Stomach smooth muscle (tissue), 2 donors: ENCODE data around the gene USP20.

Experiments used
- H3K27ac ChIP-seq: one replicate; pipeline ENCODE4 v1.7.0; 2013; ENCODE audit warnings: mild to moderate bottlenecking, low read length, inconsistent platforms
- H3K27me3 ChIP-seq, 2 donors: one replicate each; pipeline ENCODE4 v1.7.0; 2013; ENCODE audit warnings: low read length in 2 of 2; ENCODE audit not compliant: insufficient read depth in 2 of 2, control insufficient read depth in 1 of 2
- H3K36me3 ChIP-seq, 2 donors: one replicate each; pipeline ENCODE4 v1.7.0; 2013; ENCODE audit warnings: low read length in 2 of 2; ENCODE audit not compliant: control insufficient read depth in 2 of 2, insufficient read depth in 2 of 2
- H3K4me1 ChIP-seq: one replicate; pipeline ENCODE4 v1.7.0; 2013; ENCODE audit warnings: low read length; ENCODE audit not compliant: control insufficient read depth, insufficient read depth
- H3K4me3 ChIP-seq, 2 donors: one replicate each; pipeline ENCODE4 v1.7.0; 2013; ENCODE audit warnings: low read length in 2 of 2
- H3K9ac ChIP-seq, 2 donors: one replicate each; pipeline ENCODE4 v1.7.0; 2013; ENCODE audit warnings: low read length in 2 of 2, mild to moderate bottlenecking in 1 of 2
- H3K9me3 ChIP-seq, 2 donors: one replicate each; pipeline ENCODE4 v1.7.0; 2013; ENCODE audit warnings: low read length in 2 of 2; ENCODE audit not compliant: control insufficient read depth in 2 of 2
- donor health status: healthy.
- donor health status: Pancreatic carcinoma.

USP20 gene

GRCh38 chr9:129866394-129867135, 31.3 kb downstream of the USP20 start:
- no peaks in the 10 kb centered on the region for H3K9me3 ChIP-seq
- H3K4me1 ChIP-seq: no peaks in the 10 kb centered on the region
- H3K27me3 ChIP-seq: no peaks in the 10 kb centered on the region
- peaks cover 32 to 43% of the 10 kb centered on the region in 2 donors for H3K36me3 ChIP-seq
- H3K9ac ChIP-seq: no peak overlapping the region
- H3K27ac ChIP-seq: no peak overlapping the region
- no peak overlapping the region for H3K4me3 ChIP-seq

GRCh38 chr9:129867136-129868022, 32.1 kb downstream of the USP20 start:
- H3K9ac ChIP-seq: no peak overlapping the region
- no peaks in the 10 kb centered on the region for H3K9me3 ChIP-seq
- no peak overlapping the region for H3K4me3 ChIP-seq
- H3K36me3 ChIP-seq: peaks cover 26 to 36% of the 10 kb centered on the region in 2 donors
- no peak overlapping the region for H3K27ac ChIP-seq
- H3K27me3 ChIP-seq: no peaks in the 10 kb centered on the region
- H3K4me1 ChIP-seq: no peaks in the 10 kb centered on the region

- H3K36me3 ChIP-seq: peaks cover 26 to 31% of the 10 kb centered on the region in 2 donors
- H3K27ac ChIP-seq: no peak overlapping the region
- no peak overlapping the region for H3K9ac ChIP-seq
- H3K27me3 ChIP-seq: no peaks in the 10 kb centered on the region
- no peak overlapping the region for H3K4me3 ChIP-seq
- H3K9me3 ChIP-seq: no peaks in the 10 kb centered on the region
- H3K4me1 ChIP-seq: no peaks in the 10 kb centered on the region
These were observed 33.0 kb downstream of the USP20 start for GRCh38 chr9:129868023-129868871.

GRCh38 chr9:129868872-129869486, 33.7 kb downstream of the USP20 start:
- Histone ChIP-seq H3K9me3 (no peaks in the 10 kb centered on the region), H3K27ac (no peak overlapping the region), H3K4me1 (no peaks in the 10 kb centered on the region), H3K4me3 (no peak overlapping the region), H3K9ac (no peak overlapping the region), H3K36me3 (peaks cover 33 to 37% of the 10 kb centered on the region in 2 donors), H3K27me3 (no peaks in the 10 kb centered on the region)

- Histone ChIP-seq H3K27me3 (no peaks in the 10 kb centered on the region), H3K36me3 (peaks cover 38 to 46% of the 10 kb centered on the region in 2 donors), H3K4me1 (no peaks in the 10 kb centered on the region), H3K9me3 (no peaks in the 10 kb centered on the region), H3K27ac (no peak overlapping the region), H3K4me3 (no peak overlapping the region), H3K9ac (no peak overlapping the region)
These were observed 34.6 kb downstream of the USP20 start for GRCh38 chr9:129869585-129870501.

DNA sequence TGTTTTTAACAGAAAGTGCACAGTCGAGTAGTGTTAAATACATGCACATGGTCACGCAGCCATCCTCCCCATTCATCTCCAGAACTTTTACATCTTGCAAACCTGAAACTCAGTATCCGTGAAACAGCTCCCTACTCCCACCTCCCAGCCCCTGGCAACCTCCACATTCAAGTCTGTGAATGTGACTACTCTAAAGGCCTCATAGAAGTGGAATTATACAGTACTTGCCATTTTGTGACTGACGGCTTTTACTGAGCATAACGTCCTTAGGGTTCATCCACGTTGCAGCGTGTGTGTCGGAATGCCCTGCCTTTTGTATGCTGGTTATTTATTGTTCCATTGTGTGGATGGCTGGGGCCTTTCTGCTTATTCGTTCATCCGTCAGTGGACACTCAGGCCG, 35.8 kb downstream of the USP20 start:
- H3K27me3 ChIP-seq: no peaks in the 10 kb centered on the region
- peaks cover 42 to 50% of the 10 kb centered on the region in 2 donors for H3K36me3 ChIP-seq
- no peaks in the 10 kb centered on the region for H3K4me1 ChIP-seq
- H3K27ac ChIP-seq: no peak overlapping the region
- no peak overlapping the region for H3K9ac ChIP-seq
- no peaks in the 10 kb centered on the region for H3K9me3 ChIP-seq
- H3K4me3 ChIP-seq: no peak overlapping the region

- H3K4me3 ChIP-seq: no peak overlapping the region
- H3K27me3 ChIP-seq: no peaks in the 10 kb centered on the region
- H3K36me3 ChIP-seq: peaks cover 36 to 42% of the 10 kb centered on the region in 2 donors
- no peak overlapping the region for H3K9ac ChIP-seq
- no peak overlapping the region for H3K27ac ChIP-seq
- peaks cover 3% of the 10 kb centered on the region for H3K4me1 ChIP-seq
- no peaks in the 10 kb centered on the region for H3K9me3 ChIP-seq
These were observed 38.4 kb downstream of the USP20 start for GRCh38 chr9:129873563-129874190.

DNA sequence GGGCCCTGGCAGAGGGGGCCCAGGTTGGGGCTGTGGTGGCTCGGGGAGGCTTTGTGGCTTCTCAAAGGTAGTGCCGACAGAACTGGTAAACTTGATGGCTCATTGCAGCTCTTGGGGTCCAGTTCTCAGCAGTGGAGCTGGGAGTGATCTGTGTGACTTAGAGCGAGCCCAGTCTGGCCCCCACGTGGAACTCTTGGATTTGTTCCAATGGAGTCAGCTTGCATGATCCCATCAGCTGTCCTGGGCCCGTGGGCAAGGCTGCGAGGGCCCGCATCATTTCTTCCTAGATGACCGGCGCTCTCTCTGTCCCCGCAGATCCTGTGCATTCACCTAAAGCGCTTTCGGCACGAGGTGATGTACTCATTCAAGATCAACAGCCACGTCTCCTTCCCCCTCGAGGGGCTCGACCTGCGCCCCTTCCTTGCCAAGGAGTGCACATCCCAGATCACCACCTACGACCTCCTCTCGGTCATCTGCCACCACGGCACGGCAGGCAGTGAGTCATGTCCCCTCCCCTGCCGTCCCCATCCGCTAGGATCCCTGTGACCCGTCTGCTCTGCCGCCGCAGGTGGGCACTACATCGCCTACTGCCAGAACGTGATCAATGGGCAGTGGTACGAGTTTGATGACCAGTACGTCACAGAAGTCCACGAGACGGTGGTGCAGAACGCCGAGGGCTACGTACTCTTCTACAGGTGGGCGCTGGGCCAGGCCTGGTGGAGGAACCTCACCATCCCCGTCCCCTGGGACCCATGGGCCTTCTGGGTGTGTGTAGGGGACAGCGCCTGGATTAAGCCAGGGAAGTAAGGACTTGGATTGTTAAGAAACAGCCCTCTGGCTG, 39.2 kb downstream of the USP20 start:
- H3K36me3 ChIP-seq: peaks cover 36 to 41% of the 10 kb centered on the region in 2 donors
- no peak overlapping the region for H3K9ac ChIP-seq
- H3K27ac ChIP-seq: no peak overlapping the region
- no peaks in the 10 kb centered on the region for H3K9me3 ChIP-seq
- no peak overlapping the region for H3K4me3 ChIP-seq
- H3K4me1 ChIP-seq: peaks cover 3% of the 10 kb centered on the region
- H3K27me3 ChIP-seq: no peaks in the 10 kb centered on the region

DNA sequence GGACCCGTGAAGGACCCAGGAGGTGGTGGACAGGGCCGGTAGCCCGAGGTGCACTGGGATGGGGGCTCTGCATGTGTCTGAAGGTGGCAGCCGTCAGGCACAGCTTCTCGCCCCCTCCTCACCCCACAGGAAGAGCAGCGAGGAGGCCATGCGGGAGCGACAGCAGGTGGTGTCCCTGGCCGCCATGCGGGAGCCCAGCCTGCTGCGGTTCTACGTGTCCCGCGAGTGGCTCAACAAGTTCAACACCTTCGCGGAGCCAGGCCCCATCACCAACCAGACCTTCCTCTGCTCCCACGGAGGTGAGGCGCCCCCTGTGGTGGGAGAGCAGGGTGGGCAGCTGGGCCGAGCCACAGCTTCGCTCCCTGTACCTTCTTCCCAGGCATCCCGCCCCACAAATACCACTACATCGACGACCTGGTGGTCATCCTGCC, 39.9 kb downstream of the USP20 start:
- Histone ChIP-seq H3K27ac (no peak overlapping the region), H3K4me1 (peaks cover 4% of the 10 kb centered on the region), H3K36me3 (peaks cover 40 to 41% of the 10 kb centered on the region in 2 donors)

More for the DNA sequence above, 39.9 kb downstream of the USP20 start:
- Histone ChIP-seq H3K4me3 (no peak overlapping the region), H3K9me3 (no peaks in the 10 kb centered on the region), H3K9ac (no peak overlapping the region), H3K27me3 (no peaks in the 10 kb centered on the region)
